ENCODE results near the gene AGBL1. TPM values are rescaled to one million over a fixed set of nuclear protein-coding genes. Genes with fewer than 3 reads are reported as not detected.

The AGBL1 gene
- not detected in 2 replicates for total RNA-seq

DNA sequence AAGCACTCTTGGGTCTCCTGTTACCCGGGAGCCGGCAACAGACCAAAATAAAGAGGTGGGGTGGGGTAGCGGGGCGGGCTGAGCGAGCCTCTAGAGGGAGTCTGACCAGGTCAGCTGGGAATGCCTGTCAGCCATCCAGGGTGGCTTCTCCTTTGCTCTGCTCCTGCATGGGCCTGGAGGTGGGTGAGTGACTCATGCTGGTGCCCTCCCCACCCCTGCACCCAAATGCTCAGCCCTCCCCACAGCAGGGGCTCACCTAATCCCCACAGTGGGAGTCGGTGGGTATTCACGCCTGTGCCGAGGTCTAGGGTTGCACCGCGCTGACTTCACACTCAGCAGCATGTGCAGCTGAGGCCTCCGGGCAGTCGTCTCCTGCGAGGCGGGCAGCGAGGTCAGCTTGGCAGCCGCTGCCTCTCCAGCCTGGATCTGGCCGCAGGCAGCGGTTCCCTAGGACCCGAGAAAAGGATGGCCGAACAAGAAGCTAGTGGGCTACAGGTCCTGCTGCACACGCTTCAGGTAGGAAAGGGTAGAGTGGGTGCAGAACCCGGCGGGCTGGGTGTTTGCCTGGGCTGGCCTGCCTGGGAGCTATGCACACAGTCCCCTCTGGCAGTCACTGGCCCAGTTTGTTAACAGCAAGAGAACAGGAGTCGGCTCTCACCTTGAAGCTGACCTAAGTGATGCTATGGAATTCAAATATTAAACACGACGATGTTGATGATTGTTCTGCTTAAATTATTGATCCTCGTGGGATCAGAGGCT, at the start of gene AGBL1:
Gene AGBL1 (plus strand): TSS at position 364 of the 759 bp plus-strand sequence.

